Measurements from ENCODE around the gene PDE11A. TPM values are rescaled to one million over a fixed set of nuclear protein-coding genes. Genes with fewer than 3 reads are reported as not detected.

PDE11A gene
- total RNA-seq, 4 donors from 2014 or later: 1.7 TPM; not detected in 3

DNA sequence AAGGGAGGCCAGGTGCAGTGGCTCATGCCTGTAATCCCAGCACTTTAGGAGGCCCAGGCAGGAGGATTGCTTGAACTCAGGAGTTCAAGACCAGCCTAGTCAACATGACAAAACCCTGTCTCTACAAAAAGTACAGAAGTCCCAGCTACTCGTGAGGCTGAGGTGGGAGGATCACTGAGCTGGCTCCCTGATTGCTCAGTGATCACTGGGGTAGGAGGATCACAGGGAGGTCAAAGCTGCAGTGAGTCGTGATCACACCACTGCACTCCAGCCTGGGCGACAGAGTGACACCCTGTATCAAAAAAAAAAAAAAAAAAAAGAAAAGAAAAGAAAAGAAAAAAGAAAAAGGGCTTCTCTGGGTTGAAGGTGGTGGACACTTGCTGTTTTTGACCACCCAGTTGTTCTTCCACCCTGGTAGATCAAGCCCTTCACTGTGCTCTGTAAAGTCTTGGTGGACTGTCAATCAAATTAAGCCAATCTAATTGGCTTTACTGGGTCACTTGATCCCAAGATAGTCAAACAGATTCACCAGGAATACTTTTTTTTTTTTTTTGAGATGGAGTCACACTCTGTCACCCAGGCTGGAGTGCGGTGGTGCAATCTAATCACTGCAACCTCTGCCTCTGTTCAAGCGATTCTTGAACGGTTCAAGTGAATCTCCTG is 488.4 kb downstream of the PDE11A start:
- no peaks in the 10 kb centered on the region for H3K27me3 ChIP-seq
- H3K9me3 ChIP-seq: no peaks in the 10 kb centered on the region
- no peak overlapping the region for H3K27ac ChIP-seq
- 80 to 91% methylated on average over 6 of the region's 6 CpGs for WGBS, 2 donors
- no peak for TF ChIP-seq POLR2A (IDR thresholded peaks at IDR 0.05)
- no peaks in the 10 kb centered on the region for H3K4me1 ChIP-seq
- no peak for DNase-seq (ENCODE audit: low spot score in 2 of 2)
- no peaks in the 10 kb centered on the region for H3K36me3 ChIP-seq
- H3K4me3 ChIP-seq: no peak overlapping the region

DNA sequence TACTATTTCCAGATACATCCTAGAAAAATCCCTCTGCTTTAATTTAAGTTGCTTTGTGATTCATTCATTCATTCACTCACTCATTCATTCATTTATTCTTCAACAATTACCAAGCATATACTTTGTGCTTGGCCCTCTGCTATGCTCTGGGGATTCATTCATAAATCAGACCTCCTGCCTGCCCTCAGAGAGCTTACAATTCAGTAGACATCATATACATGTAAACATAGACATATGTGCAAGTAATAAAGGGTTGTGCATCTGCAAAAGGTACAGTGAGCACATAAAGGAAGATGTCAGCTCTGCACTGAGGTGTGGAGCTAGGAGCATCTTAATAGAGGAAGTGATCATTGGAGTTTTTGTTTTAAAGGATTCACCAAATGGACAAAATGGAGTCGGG is 490.6 kb downstream of the PDE11A start:
- Histone ChIP-seq H3K27me3 (no peaks in the 10 kb centered on the region), H3K36me3 (no peaks in the 10 kb centered on the region), H3K9me3 (no peaks in the 10 kb centered on the region), H3K4me1 (no peaks in the 10 kb centered on the region), H3K27ac (no peak overlapping the region), H3K4me3 (no peak overlapping the region)
- 90 to 100% methylated on average over 1 of the region's 1 CpG for WGBS, 2 donors
- TF ChIP-seq, protein P1, sequence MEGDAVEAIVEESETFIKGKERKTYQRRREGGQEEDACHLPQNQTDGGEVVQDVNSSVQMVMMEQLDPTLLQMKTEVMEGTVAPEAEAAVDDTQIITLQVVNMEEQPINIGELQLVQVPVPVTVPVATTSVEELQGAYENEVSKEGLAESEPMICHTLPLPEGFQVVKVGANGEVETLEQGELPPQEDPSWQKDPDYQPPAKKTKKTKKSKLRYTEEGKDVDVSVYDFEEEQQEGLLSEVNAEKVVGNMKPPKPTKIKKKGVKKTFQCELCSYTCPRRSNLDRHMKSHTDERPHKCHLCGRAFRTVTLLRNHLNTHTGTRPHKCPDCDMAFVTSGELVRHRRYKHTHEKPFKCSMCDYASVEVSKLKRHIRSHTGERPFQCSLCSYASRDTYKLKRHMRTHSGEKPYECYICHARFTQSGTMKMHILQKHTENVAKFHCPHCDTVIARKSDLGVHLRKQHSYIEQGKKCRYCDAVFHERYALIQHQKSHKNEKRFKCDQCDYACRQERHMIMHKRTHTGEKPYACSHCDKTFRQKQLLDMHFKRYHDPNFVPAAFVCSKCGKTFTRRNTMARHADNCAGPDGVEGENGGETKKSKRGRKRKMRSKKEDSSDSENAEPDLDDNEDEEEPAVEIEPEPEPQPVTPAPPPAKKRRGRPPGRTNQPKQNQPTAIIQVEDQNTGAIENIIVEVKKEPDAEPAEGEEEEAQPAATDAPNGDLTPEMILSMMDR (IDR thresholded peaks at IDR 0.05): no peak
- no peak for TF ChIP-seq POLR2A (IDR thresholded peaks at IDR 0.05)
- TF ChIP-seq EP300 (IDR thresholded peaks at IDR 0.05): no peak
- DNase-seq (ENCODE audit: low spot score in 2 of 2): no peak

DNA sequence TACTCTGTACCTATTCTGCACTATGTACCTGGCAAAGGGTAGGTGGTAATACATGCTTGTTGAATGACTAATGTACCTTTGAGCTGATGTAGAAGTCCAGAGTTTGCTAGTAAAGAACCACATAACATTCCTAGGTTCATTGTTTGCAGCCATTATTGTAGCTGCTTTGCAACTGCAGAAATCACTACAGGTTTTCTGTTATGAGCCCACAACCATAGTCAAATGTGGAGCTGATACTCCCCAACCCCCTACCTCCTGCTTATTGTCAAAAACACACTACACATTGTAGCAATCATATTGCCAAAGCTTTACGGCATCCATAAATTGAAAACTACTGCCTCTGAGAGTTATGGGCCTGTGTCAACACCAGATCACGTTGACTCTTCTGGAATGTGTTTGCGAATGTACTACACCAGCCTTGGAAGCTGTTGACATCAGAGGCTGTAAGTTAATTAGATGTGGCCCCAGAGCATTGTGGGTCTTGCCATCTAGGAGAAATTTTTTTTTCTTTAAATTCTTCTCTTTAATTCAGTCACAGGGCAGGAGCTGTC is 493.0 kb downstream of the PDE11A start:
- Histone ChIP-seq H3K36me3 (no peaks in the 10 kb centered on the region), H3K27me3 (no peaks in the 10 kb centered on the region), H3K4me1 (no peaks in the 10 kb centered on the region), H3K27ac (no peak overlapping the region), H3K4me3 (no peak overlapping the region), H3K9me3 (no peaks in the 10 kb centered on the region)
- TF ChIP-seq, protein P1 (IDR thresholded peaks at IDR 0.05): no peak
- TF ChIP-seq POLR2A (IDR thresholded peaks at IDR 0.05) (no peak), EP300 (IDR thresholded peaks at IDR 0.05) (no peak)
- DNase-seq (ENCODE audit: low spot score in 2 of 2): no peak
- 64 to 74% methylated on average over 3 of the region's 3 CpGs for WGBS, 2 donors

DNA sequence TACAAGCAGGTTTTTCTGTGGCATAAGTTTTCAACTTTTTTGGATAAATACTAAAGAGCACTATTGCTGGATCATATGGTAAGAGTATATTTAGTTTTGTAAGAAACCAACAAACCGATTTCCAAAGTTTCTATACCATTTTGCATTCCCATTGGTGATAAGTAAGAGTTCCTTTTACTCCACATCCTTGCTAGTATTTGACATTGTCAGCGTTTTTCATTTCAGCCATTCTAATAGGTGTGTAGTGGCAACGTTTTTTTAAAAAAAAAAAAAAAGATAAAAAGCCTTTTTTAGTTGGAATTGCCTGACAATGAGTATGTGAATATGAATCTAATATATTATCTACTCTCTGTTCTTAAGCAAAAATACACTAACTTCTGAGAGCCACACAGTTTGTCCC is 494.1 kb downstream of the PDE11A start:
- no peak overlapping the region for H3K4me3 ChIP-seq
- H3K36me3 ChIP-seq: no peaks in the 10 kb centered on the region
- H3K9me3 ChIP-seq: no peaks in the 10 kb centered on the region
- H3K4me1 ChIP-seq: no peaks in the 10 kb centered on the region
- no peak overlapping the region for H3K27ac ChIP-seq
- 82 to 88% methylated on average over 3 of the region's 3 CpGs for WGBS, 2 donors
- no peaks in the 10 kb centered on the region for H3K27me3 ChIP-seq
- TF ChIP-seq POLR2A (IDR thresholded peaks at IDR 0.05) (no peak), EP300 (IDR thresholded peaks at IDR 0.05) (no peak)
- TF ChIP-seq, protein P1 (IDR thresholded peaks at IDR 0.05): no peak
- DNase-seq (ENCODE audit: low spot score in 2 of 2): no peak

DNA sequence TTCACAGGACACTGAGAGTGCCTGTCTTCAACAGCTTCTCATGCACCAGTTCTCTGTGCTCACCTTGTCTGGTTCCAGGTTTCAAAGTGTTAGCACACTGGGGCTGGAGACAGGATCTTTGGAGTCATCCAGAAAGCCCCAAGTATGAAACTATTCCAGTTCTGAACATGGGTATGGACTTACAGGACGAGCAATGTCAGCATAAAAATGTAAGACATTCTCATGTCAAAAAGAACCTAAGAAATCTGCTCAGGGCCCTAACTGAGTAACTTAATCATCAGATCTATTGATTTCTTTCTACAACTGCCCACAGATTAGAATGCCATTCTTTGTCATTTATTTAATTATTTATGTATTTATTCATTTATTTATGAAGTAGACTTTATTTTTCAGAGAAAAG is 495.5 kb downstream of the PDE11A start:
- TF ChIP-seq, protein P1 (IDR thresholded peaks at IDR 0.05): no peak
- no peak for TF ChIP-seq POLR2A (IDR thresholded peaks at IDR 0.05)
- no peak for TF ChIP-seq EP300 (IDR thresholded peaks at IDR 0.05)
- Histone ChIP-seq H3K27ac (no peak overlapping the region), H3K9me3 (no peaks in the 10 kb centered on the region), H3K4me1 (peaks cover 0 to 10% (median 0%) of the 10 kb centered on the region in 4 donors), H3K36me3 (no peaks in the 10 kb centered on the region), H3K4me3 (no peak overlapping the region), H3K27me3 (no peaks in the 10 kb centered on the region)
- WGBS, 2 donors: 68 to 86% methylated on average over 1 of the region's 1 CpG
- DNase-seq (ENCODE audit: low spot score in 2 of 2): no peak

All from tibial nerve (tissue), 4 donors.